Measurements from ENCODE around the gene CYP2A6. TPM values are rescaled to one million over a fixed set of nuclear protein-coding genes. Genes with fewer than 3 reads are reported as not detected.
A peak's percentile ranks its signal among the peaks of the same experiment; 100 is the strongest.
"Not testable (repeated sequence)": the region's sequence is repeated elsewhere in the genome, so short reads cannot be mapped to it uniquely, and the experiment has no call there.

Gene CYP2A6
- total RNA-seq, 4 donors from 2014 or later = not detected

GRCh38 chr19:40879349-40879748, 29.1 kb upstream of the CYP2A6 start:
- intact Hi-C loops (cut with DNase I; ENCODE audit: low total_unique reads); H3K4me3 ChIP-seq (ENCODE audit: low read depth, poor library complexity, severe bottlenecking); DNase-seq (ENCODE audit: low spot score in 2 of 2): not testable (repeated sequence)
- whole genome bisulfite sequencing, 2 donors = 81 to 96% methylated on average over 4 of the region's 4 CpGs

- DNase-seq (ENCODE audit: low spot score in 2 of 2) = peak; percentile 40 to 96
- H3K4me3 ChIP-seq (ENCODE audit: low read depth, poor library complexity, severe bottlenecking); intact Hi-C loops (cut with DNase I; ENCODE audit: low total_unique reads): not testable (repeated sequence)
- 2 to 3% methylated on average over 14 to 15 of the region's 23 CpGs for WGBS, 2 donors
Observed at GRCh38 chr19:40875526-40875951, 25.3 kb upstream of the CYP2A6 start.

DNA sequence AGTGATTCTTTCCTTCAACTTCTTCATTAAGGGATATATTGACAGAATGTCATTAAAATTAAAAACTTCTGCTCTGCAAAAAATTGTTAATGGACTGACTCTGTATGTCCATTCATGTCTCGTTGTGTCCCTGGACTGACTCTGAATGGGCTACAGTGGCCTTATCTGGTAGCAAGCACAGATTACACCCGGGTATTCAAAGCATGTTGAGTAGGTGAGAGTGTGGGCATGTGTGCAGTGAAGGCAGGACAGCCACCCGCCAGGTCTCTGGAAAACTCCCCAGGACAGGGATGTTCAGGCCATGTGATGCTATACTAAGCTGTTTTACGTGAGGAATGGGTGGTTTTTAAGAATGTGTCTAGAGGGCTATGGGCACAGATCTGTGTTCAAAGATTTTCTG, 24.6 kb upstream of the CYP2A6 start:
- WGBS, 2 donors = 67 to 75% methylated on average over 2 of the region's 4 CpGs
- intact Hi-C loops (cut with DNase I; ENCODE audit: low total_unique reads); DNase-seq (ENCODE audit: low spot score in 2 of 2); H3K4me3 ChIP-seq (ENCODE audit: low read depth, poor library complexity, severe bottlenecking): not testable (repeated sequence)

GRCh38 chr19:40873873-40874272, 23.6 kb upstream of the CYP2A6 start:
- intact Hi-C loops (cut with DNase I; ENCODE audit: low total_unique reads); DNase-seq (ENCODE audit: low spot score in 2 of 2); H3K4me3 ChIP-seq (ENCODE audit: low read depth, poor library complexity, severe bottlenecking): not testable (repeated sequence)
- 72 to 79% methylated on average over 2 of the region's 2 CpGs for WGBS, 2 donors

DNA sequence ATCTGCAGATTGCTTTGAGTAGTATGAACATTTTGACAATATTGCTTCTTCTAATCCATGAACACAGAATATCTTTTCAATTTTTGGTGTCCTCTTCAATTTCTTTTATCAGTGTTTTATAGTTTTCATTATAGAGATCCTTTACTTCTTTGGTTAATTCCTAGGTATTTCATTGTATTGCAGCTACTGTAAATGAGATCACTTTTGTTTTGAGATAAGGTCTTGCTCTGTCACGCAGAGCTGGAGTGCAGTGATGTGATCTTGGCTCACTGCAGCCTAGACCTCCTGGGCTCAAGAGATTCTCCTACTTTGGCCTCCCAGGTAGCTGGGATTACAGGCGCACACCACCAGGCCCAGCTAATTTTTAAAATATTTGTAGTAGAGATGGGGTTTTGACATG, 22.0 kb upstream of the CYP2A6 start:
- H3K4me3 ChIP-seq (ENCODE audit: low read depth, poor library complexity, severe bottlenecking) = no peak overlapping the region
- intact Hi-C loops (cut with DNase I; ENCODE audit: low total_unique reads) = no loop called here
- DNase-seq (ENCODE audit: low spot score in 2 of 2) = no peak
- WGBS, 2 donors = 84 to 90% methylated on average over 2 of the region's 2 CpGs
- TF ChIP-seq CTCF (IDR thresholded peaks at IDR 0.05) (no peak), POLR2A (IDR thresholded peaks at IDR 0.05) (no peak)

GRCh38 chr19:40867701-40868100, 17.5 kb upstream of the CYP2A6 start:
- intact Hi-C loops (cut with DNase I; ENCODE audit: low total_unique reads) = no loop called here
- no peak overlapping the region for H3K4me3 ChIP-seq (ENCODE audit: low read depth, poor library complexity, severe bottlenecking)
- 90 to 92% methylated on average over 7 of the region's 7 CpGs for WGBS, 2 donors

GRCh38 chr19:40864739-40865496, 14.7 kb upstream of the CYP2A6 start:
- DNase-seq (ENCODE audit: low spot score in 2 of 2); H3K4me3 ChIP-seq (ENCODE audit: low read depth, poor library complexity, severe bottlenecking); intact Hi-C loops (cut with DNase I; ENCODE audit: low total_unique reads): not testable (repeated sequence)
- WGBS, 2 donors = 60 to 64% methylated on average over 9 of the region's 9 CpGs

More at GRCh38 chr19:40867701-40868100, 17.5 kb upstream of the CYP2A6 start:
- DNase-seq (ENCODE audit: low spot score in 2 of 2) = peak in 1 of 2 donors; percentile 66
- no peak for TF ChIP-seq POLR2A (IDR thresholded peaks at IDR 0.05)
- TF ChIP-seq CTCF (IDR thresholded peaks at IDR 0.05) = no peak

GRCh38 chr19:40862785-40863184, 12.5 kb upstream of the CYP2A6 start:
- 64 to 65% methylated on average over 4 of the region's 4 CpGs for WGBS, 2 donors
- intact Hi-C loops (cut with DNase I; ENCODE audit: low total_unique reads) = no loop called here
- no peak for DNase-seq (ENCODE audit: low spot score in 2 of 2)
- H3K4me3 ChIP-seq (ENCODE audit: low read depth, poor library complexity, severe bottlenecking) = no peak overlapping the region
- TF ChIP-seq CTCF (IDR thresholded peaks at IDR 0.05) (no peak), POLR2A (IDR thresholded peaks at IDR 0.05) (no peak)
